Thyroid gland (tissue), 4 donors: ENCODE measurements around the gene RASA3.

Experiments
- POLR2A ChIP-seq, 2 donors: fragments of 450-650 bp; IDR thresholded peaks; one replicate each; pipeline ENCODE4 v1.6.1; 2017; ENCODE audit warnings: antibody characterized with exemption in 2 of 2, mild to moderate bottlenecking in 2 of 2, moderate library complexity in 1 of 2
- TF ChIP-seq, protein P1 (sequence below), 6 experiments: fragments of 200-600 bp in 3 of 6; fragments of 450-650 bp in 3 of 6; sonication (generic) in 3 of 6; IDR thresholded peaks; one replicate each; pipeline ENCODE4 v1.5.1; 2016 to 2019; ENCODE audit warnings: antibody characterized with exemption in 6 of 6, mild to moderate bottlenecking in 2 of 6, inconsistent platforms in 1 of 6, moderate library complexity in 1 of 6

DNA sequence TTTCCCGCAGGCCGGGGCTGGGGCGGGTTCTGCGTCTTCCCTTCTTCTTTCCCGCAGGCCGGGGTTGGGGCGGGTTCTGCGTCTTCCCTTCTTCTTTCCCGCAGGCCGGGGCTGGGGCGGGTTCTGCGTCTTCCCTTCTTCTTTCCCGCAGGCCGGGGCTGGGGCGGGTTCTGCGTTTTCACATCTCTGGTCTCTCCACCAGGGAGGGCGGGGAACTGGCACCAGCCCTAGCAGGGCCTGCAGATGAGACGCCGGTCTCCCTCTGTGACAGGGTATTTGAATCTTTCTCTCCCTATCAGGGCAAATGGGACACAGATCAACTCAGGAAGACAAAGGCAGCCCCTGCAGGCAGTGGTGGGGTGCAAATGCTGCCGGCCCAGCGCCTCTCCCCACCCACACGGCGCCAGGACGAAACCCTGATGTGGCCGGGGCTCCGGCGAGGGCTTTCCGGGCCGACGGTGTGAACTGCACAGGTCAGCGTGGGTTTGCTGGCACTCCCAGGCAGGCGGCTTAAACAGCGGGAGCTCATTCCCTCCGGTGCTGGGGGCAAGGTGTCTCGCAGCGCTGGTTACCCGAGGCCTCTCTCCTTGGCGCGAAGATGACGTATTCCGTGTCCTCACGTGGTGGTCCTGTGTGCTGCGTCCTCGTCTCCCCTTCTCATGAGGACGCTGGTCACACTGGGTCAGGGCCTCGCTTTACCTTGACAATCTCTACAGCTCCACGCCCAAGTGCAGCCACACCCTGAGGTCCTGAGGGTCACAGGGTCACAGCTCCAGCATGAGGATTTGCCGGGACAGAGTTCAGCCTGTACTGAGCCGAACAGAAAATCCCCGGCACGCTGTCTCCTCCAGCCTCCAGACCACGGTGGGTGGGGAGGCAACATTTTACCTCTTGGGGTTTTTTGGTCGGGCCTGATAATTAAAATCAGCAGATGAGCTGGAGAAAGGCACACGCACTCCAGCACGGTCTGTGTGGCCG is 157.8 kb downstream of the RASA3 start:
- TF ChIP-seq, protein P1, sequence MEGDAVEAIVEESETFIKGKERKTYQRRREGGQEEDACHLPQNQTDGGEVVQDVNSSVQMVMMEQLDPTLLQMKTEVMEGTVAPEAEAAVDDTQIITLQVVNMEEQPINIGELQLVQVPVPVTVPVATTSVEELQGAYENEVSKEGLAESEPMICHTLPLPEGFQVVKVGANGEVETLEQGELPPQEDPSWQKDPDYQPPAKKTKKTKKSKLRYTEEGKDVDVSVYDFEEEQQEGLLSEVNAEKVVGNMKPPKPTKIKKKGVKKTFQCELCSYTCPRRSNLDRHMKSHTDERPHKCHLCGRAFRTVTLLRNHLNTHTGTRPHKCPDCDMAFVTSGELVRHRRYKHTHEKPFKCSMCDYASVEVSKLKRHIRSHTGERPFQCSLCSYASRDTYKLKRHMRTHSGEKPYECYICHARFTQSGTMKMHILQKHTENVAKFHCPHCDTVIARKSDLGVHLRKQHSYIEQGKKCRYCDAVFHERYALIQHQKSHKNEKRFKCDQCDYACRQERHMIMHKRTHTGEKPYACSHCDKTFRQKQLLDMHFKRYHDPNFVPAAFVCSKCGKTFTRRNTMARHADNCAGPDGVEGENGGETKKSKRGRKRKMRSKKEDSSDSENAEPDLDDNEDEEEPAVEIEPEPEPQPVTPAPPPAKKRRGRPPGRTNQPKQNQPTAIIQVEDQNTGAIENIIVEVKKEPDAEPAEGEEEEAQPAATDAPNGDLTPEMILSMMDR (IDR thresholded peaks at IDR 0.05), result no peak
- no peak for TF ChIP-seq POLR2A (IDR thresholded peaks at IDR 0.05)
